H9 (cell line): ENCODE data around the gene MTX3. TPM values are rescaled to one million over a fixed set of nuclear protein-coding genes. Genes with fewer than 3 reads are reported as not detected.

Source experiments
- DNase-seq: peaks from one replicate; pipeline ENCODE4 v3.0.0-alpha.2; 2017
- H2AFZ ChIP-seq: one replicate; pipeline ENCODE4 v1.6.1; 2013; ENCODE audit warnings: mild to moderate bottlenecking, low read length, control low read depth, moderate library complexity
- H2AK5ac ChIP-seq: 2 replicates; pipeline ENCODE4 v1.6.1; 2013; ENCODE audit warnings: low read length, control low read depth, mixed read lengths; ENCODE audit not compliant: insufficient read length
- H2BK120ac ChIP-seq: one replicate; pipeline ENCODE4 v1.6.1; 2013; ENCODE audit warnings: low read depth, mild to moderate bottlenecking, low read length, control low read depth, inconsistent platforms; ENCODE audit not compliant: poor library complexity, severe bottlenecking
- H2BK12ac ChIP-seq: 2 replicates; pipeline ENCODE4 v1.6.1; 2013; ENCODE audit warnings: low read length, control low read depth, mixed read lengths, low read depth; ENCODE audit not compliant: insufficient read length
- H2BK15ac ChIP-seq: 2 replicates; pipeline ENCODE4 v1.6.1; 2013; ENCODE audit warnings: low read depth, low read length, control low read depth
- H2BK20ac ChIP-seq: one replicate; pipeline ENCODE4 v1.6.1; 2013; ENCODE audit warnings: low read depth, mild to moderate bottlenecking, low read length, control low read depth, inconsistent platforms; ENCODE audit not compliant: poor library complexity, severe bottlenecking
- H2BK5ac ChIP-seq: 2 replicates; pipeline ENCODE4 v1.6.1; 2013; ENCODE audit warnings: low read length, control low read depth, mixed read lengths; ENCODE audit not compliant: insufficient read length
- H3K14ac ChIP-seq: 2 replicates; pipeline ENCODE4 v1.6.1; 2013; ENCODE audit warnings: low read length, control low read depth; ENCODE audit not compliant: insufficient read depth
- H3K18ac ChIP-seq: 2 replicates; pipeline ENCODE4 v1.6.1; 2013; ENCODE audit warnings: low read depth, mild to moderate bottlenecking, mixed read lengths, low read length, control low read depth; ENCODE audit not compliant: insufficient read length
- H3K23ac ChIP-seq: 2 replicates; pipeline ENCODE4 v1.6.1; 2013; ENCODE audit warnings: low read length, control low read depth, mixed read lengths, low read depth; ENCODE audit not compliant: insufficient read length
- H3K23me2 ChIP-seq: 2 replicates; pipeline ENCODE4 v1.6.1; 2013; ENCODE audit warnings: low read depth, mild to moderate bottlenecking, mixed read lengths, low read length, control low read depth; ENCODE audit not compliant: insufficient read length, poor library complexity, severe bottlenecking
- H3K27ac ChIP-seq: 2 replicates; pipeline ENCODE4 v1.5.1; 2013; ENCODE audit warnings: low read length, control low read depth, mixed read lengths, low read depth; ENCODE audit not compliant: insufficient read length
- H3K27me3 ChIP-seq: 2 replicates; pipeline ENCODE4 v1.6.1; 2013; ENCODE audit warnings: low read length, control low read depth, inconsistent platforms; ENCODE audit not compliant: insufficient read depth
- H3K4ac ChIP-seq: 2 replicates; pipeline ENCODE4 v1.6.1; 2013; ENCODE audit warnings: low read depth, mild to moderate bottlenecking, control low read depth, inconsistent platforms, low read length, moderate library complexity
- H3K4me1 ChIP-seq: 2 replicates; pipeline ENCODE4 v1.6.1; 2013; ENCODE audit warnings: low read length, control low read depth, inconsistent platforms; ENCODE audit not compliant: insufficient read depth
- H3K4me2 ChIP-seq: 2 replicates; pipeline ENCODE4 v1.6.1; 2013; ENCODE audit warnings: low read length, control low read depth, mixed read lengths; ENCODE audit not compliant: insufficient read length, insufficient read depth
- H3K56ac ChIP-seq: 2 replicates; pipeline ENCODE4 v1.6.1; 2013; ENCODE audit warnings: low read depth, mild to moderate bottlenecking, mixed read lengths, low read length, control low read depth; ENCODE audit not compliant: insufficient read length
- H3K79me1 ChIP-seq: 2 replicates; pipeline ENCODE4 v1.6.1; 2013; ENCODE audit warnings: low read depth, mild to moderate bottlenecking, moderate library complexity, low read length, control low read depth, inconsistent platforms; ENCODE audit not compliant: insufficient read depth, poor library complexity, severe bottlenecking
- H3K79me2 ChIP-seq: 2 replicates; pipeline ENCODE4 v1.6.1; 2013; ENCODE audit warnings: low read length, control low read depth, inconsistent platforms; ENCODE audit not compliant: insufficient read depth
- H3K9ac ChIP-seq: 2 replicates; pipeline ENCODE4 v1.6.1; 2013; ENCODE audit warnings: low read length, control low read depth, mixed read lengths; ENCODE audit not compliant: insufficient read length; ENCODE audit errors: extremely low read depth
- H3K9me3 ChIP-seq: one replicate; pipeline ENCODE4 v1.6.1; 2013; ENCODE audit warnings: low read depth, low read length, inconsistent platforms; ENCODE audit not compliant: control insufficient read depth
- H3T11ph ChIP-seq: one replicate; pipeline ENCODE4 v1.6.1; 2013; ENCODE audit warnings: mild to moderate bottlenecking, low read length, control low read depth, inconsistent platforms
- H4K20me1 ChIP-seq: one replicate; pipeline ENCODE4 v1.6.1; 2013; ENCODE audit not compliant: control insufficient read depth, insufficient read length, insufficient read depth
- H4K5ac ChIP-seq: 2 replicates; pipeline ENCODE4 v1.6.1; 2013; ENCODE audit warnings: low read depth, mild to moderate bottlenecking, mixed read lengths, low read length, control low read depth; ENCODE audit not compliant: insufficient read length
- H4K8ac ChIP-seq: replicated peaks from 2 replicates; pipeline ENCODE4 v1.6.1; 2013; ENCODE audit warnings: low read length, control low read depth, mixed read lengths, low read depth; ENCODE audit not compliant: insufficient read length
- H4K91ac ChIP-seq: 2 replicates; pipeline ENCODE4 v1.6.1; 2013; ENCODE audit warnings: low read depth, mild to moderate bottlenecking, moderate library complexity, mixed read lengths, low read length, control low read depth; ENCODE audit not compliant: insufficient read length
- H3K27ac Mint-ChIP-seq, 3 experiments: 2 replicates in 2 of 3; 3 replicates in 1 of 3; pipeline ENCODE4 v1.8.0; 2020 to 2021; ENCODE audit warnings: mixed read lengths in 3 of 3, mild to moderate bottlenecking in 1 of 3, moderate library complexity in 1 of 3
- H3K27me3 Mint-ChIP-seq: 2 replicates; pipeline ENCODE4 v1.8.0; 2021; ENCODE audit warnings: low read depth, mild to moderate bottlenecking, moderate library complexity, mixed read lengths
- H3K36me3 Mint-ChIP-seq, 3 experiments: 2 replicates in 2 of 3; 3 replicates in 1 of 3; pipeline ENCODE4 v1.8.0; 2020 to 2021; ENCODE audit warnings: low read depth in 3 of 3, mixed read lengths in 3 of 3; ENCODE audit not compliant: insufficient read depth in 1 of 3
- H3K4me1 Mint-ChIP-seq, 2 experiments: 2 replicates each; pipeline ENCODE4 v1.8.0; 2020; ENCODE audit warnings: mixed read lengths in 2 of 2
- H3K4me3 Mint-ChIP-seq, 2 experiments: 2 replicates in 1 of 2; 3 replicates in 1 of 2; pipeline ENCODE4 v1.8.0; 2020 to 2021; ENCODE audit warnings: mild to moderate bottlenecking in 2 of 2, mixed read lengths in 2 of 2, moderate library complexity in 1 of 2
- H3K9me3 Mint-ChIP-seq, 2 experiments: 2 replicates in 1 of 2; 3 replicates in 1 of 2; pipeline ENCODE4 v1.8.0; 2020; ENCODE audit warnings: mild to moderate bottlenecking in 2 of 2, mixed read lengths in 2 of 2, moderate library complexity in 1 of 2
- WGBS: extraction: QIAGEN DNeasy Blood & Tissue Kit; methylation state at CpG from one replicate; pipeline ENCODE4 v1.1.7; 2013; ENCODE audit warnings: missing lambda C conversion rate, low lambda C conversion rate, mixed read lengths; ENCODE audit not compliant: insufficient read length; ENCODE audit errors: extremely low coverage; 5-methylcytosine and 5-hydroxymethylcytosine counted together
- total RNA-seq: library from RNA; stranded (reverse); gene quantifications from 2 replicates; pipeline ENCODE4 v1.2.1, GENCODE V29; 2021
- TF ChIP-seq, protein P1 (sequence below): fragments of 200-600 bp; sonication (generic); conservative IDR thresholded peaks from 3 replicates; pipeline ENCODE4 v1.8.0; 2021; ENCODE audit warnings: antibody characterized with exemption, mild to moderate bottlenecking

Gene MTX3
- total RNA-seq, 1 experiment from 2014 or later = 24.1 TPM

DNA sequence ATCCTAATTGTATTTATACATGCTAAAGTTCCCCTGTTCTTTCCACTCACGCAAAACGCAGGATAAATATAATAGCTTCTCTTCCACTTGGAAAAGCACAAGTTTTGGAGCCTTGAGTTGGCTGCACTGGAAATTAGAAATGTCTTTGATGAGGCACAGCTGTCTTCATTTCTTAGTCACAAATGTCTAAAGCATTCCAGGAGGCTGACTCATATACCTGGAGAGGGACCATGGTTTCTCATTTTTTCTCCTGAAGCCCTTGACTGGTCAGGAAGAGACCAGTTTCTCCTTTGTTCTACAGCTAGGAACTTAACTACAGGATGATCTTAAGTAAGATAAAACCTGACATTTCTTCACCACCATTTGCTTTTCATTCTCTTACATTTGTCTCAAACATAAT lies 16.2 kb downstream of the MTX3 start:
- H3K79me2 ChIP-seq = no peaks in the 10 kb centered on the region
- H3K4ac ChIP-seq = no peak overlapping the region
- no peak overlapping the region for H2BK5ac ChIP-seq
- peaks cover 4 to 31% (median 27%) of the 10 kb centered on the region in 3 experiments; a peak in 5 of 7 replicates for H3K36me3 Mint-ChIP-seq
- H3K14ac ChIP-seq = no peak overlapping the region
- no peak overlapping the region for H3K4me3 Mint-ChIP-seq
- H2BK20ac ChIP-seq = no peak overlapping the region
- no peaks in the 10 kb centered on the region for H3K23me2 ChIP-seq
- no peak overlapping the region for H4K91ac ChIP-seq
- H3K9me3 ChIP-seq = no peaks in the 10 kb centered on the region
- H2BK120ac ChIP-seq = no peak overlapping the region
- H3K18ac ChIP-seq = no peak overlapping the region
- no peaks in the 10 kb centered on the region for H3K9me3 Mint-ChIP-seq
- H4K5ac ChIP-seq = no peak overlapping the region
- H2AFZ ChIP-seq = no peak overlapping the region
- H2BK15ac ChIP-seq = no peak overlapping the region
- no peak overlapping the region for H2AK5ac ChIP-seq
- H3K27me3 ChIP-seq = no peaks in the 10 kb centered on the region
- no peak overlapping the region for H3K9ac ChIP-seq
- H3K27ac ChIP-seq = no peak overlapping the region
- peak overlapping the region in 1 of 3 experiments; percentile 52; a peak in 2 of 7 replicates for H3K27ac Mint-ChIP-seq
- no peak overlapping the region for H3K4me2 ChIP-seq
- no peaks in the 10 kb centered on the region for H4K20me1 ChIP-seq
- TF ChIP-seq, protein P1, sequence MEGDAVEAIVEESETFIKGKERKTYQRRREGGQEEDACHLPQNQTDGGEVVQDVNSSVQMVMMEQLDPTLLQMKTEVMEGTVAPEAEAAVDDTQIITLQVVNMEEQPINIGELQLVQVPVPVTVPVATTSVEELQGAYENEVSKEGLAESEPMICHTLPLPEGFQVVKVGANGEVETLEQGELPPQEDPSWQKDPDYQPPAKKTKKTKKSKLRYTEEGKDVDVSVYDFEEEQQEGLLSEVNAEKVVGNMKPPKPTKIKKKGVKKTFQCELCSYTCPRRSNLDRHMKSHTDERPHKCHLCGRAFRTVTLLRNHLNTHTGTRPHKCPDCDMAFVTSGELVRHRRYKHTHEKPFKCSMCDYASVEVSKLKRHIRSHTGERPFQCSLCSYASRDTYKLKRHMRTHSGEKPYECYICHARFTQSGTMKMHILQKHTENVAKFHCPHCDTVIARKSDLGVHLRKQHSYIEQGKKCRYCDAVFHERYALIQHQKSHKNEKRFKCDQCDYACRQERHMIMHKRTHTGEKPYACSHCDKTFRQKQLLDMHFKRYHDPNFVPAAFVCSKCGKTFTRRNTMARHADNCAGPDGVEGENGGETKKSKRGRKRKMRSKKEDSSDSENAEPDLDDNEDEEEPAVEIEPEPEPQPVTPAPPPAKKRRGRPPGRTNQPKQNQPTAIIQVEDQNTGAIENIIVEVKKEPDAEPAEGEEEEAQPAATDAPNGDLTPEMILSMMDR = no peak
- H3K56ac ChIP-seq = no peak overlapping the region
- DNase-seq = no peak
- H3K79me1 ChIP-seq = no peaks in the 10 kb centered on the region
- H3K4me1 ChIP-seq = peaks cover 3% of the 10 kb centered on the region; the same call in 1 of the 2 replicates
- no peak overlapping the region for H4K8ac ChIP-seq
- no CpG with 5 or more reads among the region's 2 CpGs for WGBS
- H3T11ph ChIP-seq = no peak overlapping the region
- H3K4me1 Mint-ChIP-seq = peaks cover 0 to 14% of the 10 kb centered on the region in 2 experiments; a peak in 3 of 4 replicates
- no peak overlapping the region for H3K23ac ChIP-seq
- peaks cover 3% of the 10 kb centered on the region; the same call in 1 of the 2 replicates for H3K27me3 Mint-ChIP-seq
- no peak overlapping the region for H2BK12ac ChIP-seq
